Amniotic stem cell (primary cell): Measurements from ENCODE around the gene SEC14L2.

Source experiments
- DNase-seq: peaks from one replicate; lab custom pipeline; 2025; lab: John Stamatoyannopoulos, UW

SEC14L2 gene

GRCh38 chr22:30405731-30406130 lies 8.9 kb downstream of the SEC14L2 start:
- DNase-seq: no peak

- no peak for DNase-seq
Measured at GRCh38 chr22:30406400-30406799, 9.6 kb downstream of the SEC14L2 start.

GRCh38 chr22:30408388-30409102 lies 11.7 kb downstream of the SEC14L2 start:
- DNase-seq: peak; percentile 76

- no peak for DNase-seq
Measured at GRCh38 chr22:30411780-30412179, 15.0 kb downstream of the SEC14L2 start.

- no peak for DNase-seq
Measured at GRCh38 chr22:30413001-30413400, 16.2 kb downstream of the SEC14L2 start.

- no peak for DNase-seq
Measured at GRCh38 chr22:30413745-30414524, 17.1 kb downstream of the SEC14L2 start.

GRCh38 chr22:30414525-30415047 lies 17.8 kb downstream of the SEC14L2 start:
- no peak for DNase-seq

- DNase-seq: no peak
Measured at GRCh38 chr22:30416403-30416802, 19.6 kb downstream of the SEC14L2 start.

GRCh38 chr22:30416837-30417236 lies 20.0 kb downstream of the SEC14L2 start:
- DNase-seq: no peak

- peak; percentile 68 for DNase-seq
Measured at GRCh38 chr22:30420347-30421125, 23.7 kb downstream of the SEC14L2 start.

- DNase-seq: no peak
Measured at GRCh38 chr22:30421695-30422480, 25.1 kb downstream of the SEC14L2 start.

- peak; percentile 84 for DNase-seq
Measured at GRCh38 chr22:30422481-30423300, 25.9 kb downstream of the SEC14L2 start.

GRCh38 chr22:30423301-30423958 lies 26.6 kb downstream of the SEC14L2 start:
- DNase-seq: no peak

- peak; percentile 99 for DNase-seq
Measured at GRCh38 chr22:30423959-30424533, 27.2 kb downstream of the SEC14L2 start.

- no peak for DNase-seq
Measured at GRCh38 chr22:30424534-30425326, 27.9 kb downstream of the SEC14L2 start.

GRCh38 chr22:30425327-30425615 lies 28.5 kb downstream of the SEC14L2 start:
- no peak for DNase-seq

- DNase-seq: no peak
Measured at GRCh38 chr22:30425616-30426387, 29.0 kb downstream of the SEC14L2 start, which contains the start of gene MTFP1. Gene MTFP1 (plus strand): TSS chr22:30425768. CDS start chr22:30425880, 112 bp downstream.
